GM21619 (cell line): ENCODE results near the gene CFAP20.

Experiments
- ATAC-seq: cut with Tn5 transposase; IDR thresholded peaks from one replicate; pipeline ENCODE4 v1.9.1; 2021; ENCODE audit not compliant: unreplicated experiment

The CFAP20 gene

GRCh38 chr16:58129097-58129936 lies at the start of gene CFAP20:
TSS of gene CFAP20 (minus strand) at chr16:58129381. CDS start at chr16:58129115, 266 bp downstream.
- ATAC-seq = peak; percentile 81

GRCh38 chr16:58177353-58177710 lies 48.2 kb upstream of the CFAP20 start:
- ATAC-seq = no peak

- ATAC-seq = no peak
Observed at GRCh38 chr16:58176608-58177352, 47.6 kb upstream of the CFAP20 start.

- ATAC-seq = no peak
Observed at GRCh38 chr16:58170223-58170622, 41.0 kb upstream of the CFAP20 start.

GRCh38 chr16:58160855-58161254 lies 31.7 kb upstream of the CFAP20 start:
- ATAC-seq = no peak

- no peak for ATAC-seq
Observed at GRCh38 chr16:58158725-58159124, 29.5 kb upstream of the CFAP20 start.

GRCh38 chr16:58157951-58158540 lies 28.9 kb upstream of the CFAP20 start:
- no peak for ATAC-seq

GRCh38 chr16:58157239-58157638 lies 28.1 kb upstream of the CFAP20 start:
- no peak for ATAC-seq

GRCh38 chr16:58155839-58156238 lies 26.7 kb upstream of the CFAP20 start:
- ATAC-seq = no peak

- ATAC-seq = no peak
Observed at GRCh38 chr16:58154345-58154744, 25.2 kb upstream of the CFAP20 start.

- no peak for ATAC-seq
Observed at GRCh38 chr16:58152246-58152868, 23.2 kb upstream of the CFAP20 start.

GRCh38 chr16:58148526-58148925 lies 19.3 kb upstream of the CFAP20 start:
- ATAC-seq = no peak

- ATAC-seq = no peak
Observed at GRCh38 chr16:58148099-58148498, 18.9 kb upstream of the CFAP20 start.

GRCh38 chr16:58138852-58139251 lies 9.7 kb upstream of the CFAP20 start:
- no peak for ATAC-seq

- ATAC-seq = no peak
Observed at GRCh38 chr16:58137581-58137980, 8.4 kb upstream of the CFAP20 start.

GRCh38 chr16:58128711-58129096 lies 477 bp downstream of the CFAP20 start:
- ATAC-seq = peak; percentile 12

- ATAC-seq = no peak
Observed at GRCh38 chr16:58128181-58128631, 975 bp downstream of the CFAP20 start.

GRCh38 chr16:58127634-58128033 lies 1.5 kb downstream of the CFAP20 start:
- ATAC-seq = no peak

GRCh38 chr16:58127033-58127556 lies 2.1 kb downstream of the CFAP20 start:
- ATAC-seq = no peak

- no peak for ATAC-seq
Observed at GRCh38 chr16:58126451-58126961, 2.7 kb downstream of the CFAP20 start.

GRCh38 chr16:58125781-58126335 lies 3.3 kb downstream of the CFAP20 start:
- ATAC-seq = no peak
